Hypothalamus (tissue), 51 donors: Measurements from ENCODE around the gene FRAS1.
"Not testable (repeated sequence)": the region's sequence is repeated elsewhere in the genome, so short reads cannot be mapped to it uniquely, and the experiment has no call there.

Experiments used
- DNase-seq, 51 donors: peaks; one replicate each; lab custom pipeline; 2025; lab: John Stamatoyannopoulos, UW

Gene FRAS1

DNA sequence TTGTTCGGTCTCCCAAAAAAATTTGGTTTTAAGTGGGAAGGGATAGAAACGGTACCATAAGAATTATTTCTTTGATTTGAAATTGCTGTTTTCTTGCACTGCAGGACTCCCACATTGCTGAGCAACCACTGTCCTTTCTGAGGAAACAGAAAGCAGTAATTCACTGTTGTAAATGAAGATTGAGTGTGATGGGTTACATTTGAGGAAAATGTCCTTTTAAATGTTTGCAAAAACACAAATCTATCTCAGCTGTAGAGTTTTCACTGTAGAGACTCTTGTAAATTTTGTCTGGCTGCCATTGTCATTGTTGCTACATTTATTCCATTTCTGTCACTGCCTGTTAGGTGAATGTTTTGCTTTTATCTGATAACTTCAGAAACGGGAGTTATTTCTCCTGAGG lies 105.2 kb downstream of the FRAS1 start:
- DNase-seq = no peak

DNA sequence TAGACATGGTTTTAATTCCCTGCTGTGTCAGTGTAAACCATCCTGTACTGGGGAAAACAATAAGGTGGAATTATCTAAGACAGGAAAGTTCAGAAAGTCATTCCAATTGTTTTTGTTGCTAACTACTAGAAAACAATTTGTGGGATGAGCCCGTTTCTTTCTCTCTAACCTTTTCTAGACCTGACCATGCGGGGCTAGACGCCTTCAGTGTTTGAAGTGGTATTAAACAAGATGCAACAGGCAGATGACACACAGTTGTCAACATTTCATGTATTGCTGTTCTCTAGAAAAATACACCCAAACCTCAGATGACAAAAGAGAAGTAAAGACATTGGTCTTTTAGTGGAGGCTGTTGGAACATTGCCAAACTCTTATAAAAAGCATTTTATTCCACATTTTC lies 105.7 kb downstream of the FRAS1 start:
- no peak for DNase-seq

DNA sequence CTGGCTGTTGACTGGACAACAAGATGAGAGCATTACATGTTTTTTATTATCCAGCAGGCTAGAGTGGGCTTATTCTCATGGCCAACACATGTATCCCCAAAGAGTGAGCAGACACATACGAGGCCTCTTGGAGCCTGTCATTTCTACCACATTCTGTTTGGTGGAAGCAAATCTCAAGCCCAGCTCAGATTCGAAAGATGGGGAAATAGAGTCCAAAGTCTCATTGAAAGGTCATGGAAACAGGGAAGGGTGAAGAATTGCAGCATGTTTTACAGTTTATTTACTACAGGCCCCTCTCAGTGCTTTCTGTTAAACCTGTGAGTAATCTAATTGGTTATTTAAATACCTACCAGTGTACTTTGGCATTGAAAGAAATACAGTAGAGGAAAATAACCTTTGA lies 108.6 kb downstream of the FRAS1 start:
- DNase-seq = no peak

DNA sequence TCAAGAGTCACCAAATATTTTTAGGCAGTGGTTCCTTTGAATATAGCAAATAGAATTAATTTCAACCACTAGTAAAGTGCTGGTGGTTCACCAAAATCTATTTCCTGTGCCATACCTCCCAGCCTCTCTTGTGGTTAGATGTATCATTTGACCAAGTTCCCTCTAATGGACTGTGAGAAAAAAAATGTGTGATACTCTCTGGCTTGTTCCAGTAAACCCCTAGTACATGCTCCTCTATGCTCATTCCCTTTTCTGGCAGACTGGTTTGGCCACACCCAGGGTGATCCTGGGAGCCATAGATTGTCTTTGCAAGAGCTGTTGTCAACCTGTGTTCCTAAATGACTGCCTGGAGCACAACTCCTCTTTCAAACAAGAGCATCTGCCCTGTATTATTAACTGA lies 109.5 kb downstream of the FRAS1 start:
- no peak for DNase-seq

DNA sequence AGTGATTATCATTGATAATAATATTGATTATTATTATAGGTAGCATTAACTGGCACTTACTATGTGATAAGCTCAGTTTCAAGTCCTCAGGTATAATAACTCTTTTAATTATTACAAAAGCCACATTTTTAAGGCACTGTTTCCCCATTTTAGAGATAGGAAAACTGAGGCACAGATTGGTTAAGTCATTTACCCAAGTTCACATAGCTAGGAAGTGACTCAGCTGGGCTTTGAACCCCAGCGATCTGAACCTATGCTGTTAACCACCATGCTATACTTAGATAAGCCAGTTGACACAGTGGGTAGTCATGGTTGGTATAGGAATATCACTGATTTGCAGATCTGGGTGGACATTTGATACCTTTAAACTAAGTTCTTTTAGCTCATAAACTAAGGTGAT lies 110.4 kb downstream of the FRAS1 start:
- no peak for DNase-seq

DNA sequence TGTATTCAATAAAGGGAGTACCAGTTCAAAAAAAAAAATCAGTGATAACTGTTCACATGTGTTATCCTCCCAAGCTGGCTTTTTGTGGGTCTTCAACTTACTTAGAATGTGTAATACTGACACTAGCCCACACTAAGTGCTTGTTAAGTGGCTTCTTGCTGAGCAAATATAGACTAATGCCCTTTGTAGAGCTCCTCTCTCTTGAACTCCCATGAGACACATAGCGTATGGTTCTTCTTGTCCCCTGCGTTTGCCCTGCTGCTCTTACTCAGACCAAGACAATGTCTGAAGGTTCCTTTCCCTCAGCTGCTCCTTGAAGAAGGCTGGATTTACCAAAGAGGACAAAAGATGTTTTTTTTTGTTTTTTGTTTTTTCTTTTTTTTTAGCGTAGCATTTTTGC lies 110.9 kb downstream of the FRAS1 start:
- no peak for DNase-seq

DNA sequence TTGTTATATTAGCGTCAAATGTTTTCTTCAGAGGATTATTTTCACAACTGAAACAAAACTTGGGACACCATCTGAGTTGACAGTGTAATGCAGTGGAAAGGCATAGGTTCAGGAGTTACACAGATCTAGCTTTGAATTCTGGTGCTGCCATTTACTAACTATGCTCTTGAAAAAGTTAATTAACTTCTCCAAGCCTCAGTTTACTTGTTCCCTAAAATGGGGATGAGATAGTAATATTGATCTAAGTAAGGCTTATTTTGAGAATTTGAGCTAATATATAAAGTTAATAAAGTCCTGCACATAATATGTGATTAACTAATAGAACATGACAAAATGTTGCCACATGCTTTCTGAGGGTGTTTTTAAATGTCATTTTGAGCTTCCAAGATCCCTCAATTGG lies 112.6 kb downstream of the FRAS1 start:
- no peak for DNase-seq

DNA sequence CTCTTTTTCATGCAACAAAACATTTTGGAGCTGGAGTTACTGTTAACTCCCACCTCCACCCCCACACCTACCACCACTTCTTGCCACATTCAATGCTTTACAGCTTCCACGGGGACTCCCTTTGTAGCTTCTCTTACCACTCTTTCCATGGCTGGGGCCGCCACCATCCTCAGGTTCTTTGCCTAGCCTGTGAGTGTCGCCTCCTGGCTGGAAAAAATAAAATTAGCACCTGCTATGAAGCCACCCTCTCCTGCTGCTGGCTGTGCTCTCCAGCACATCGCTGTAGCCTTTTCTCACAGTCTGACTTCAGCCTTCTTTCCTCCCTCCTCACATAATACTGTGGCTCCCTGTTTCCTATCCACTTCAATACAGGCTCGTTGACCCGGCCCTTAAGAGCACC lies 114.4 kb downstream of the FRAS1 start:
- DNase-seq = no peak

DNA sequence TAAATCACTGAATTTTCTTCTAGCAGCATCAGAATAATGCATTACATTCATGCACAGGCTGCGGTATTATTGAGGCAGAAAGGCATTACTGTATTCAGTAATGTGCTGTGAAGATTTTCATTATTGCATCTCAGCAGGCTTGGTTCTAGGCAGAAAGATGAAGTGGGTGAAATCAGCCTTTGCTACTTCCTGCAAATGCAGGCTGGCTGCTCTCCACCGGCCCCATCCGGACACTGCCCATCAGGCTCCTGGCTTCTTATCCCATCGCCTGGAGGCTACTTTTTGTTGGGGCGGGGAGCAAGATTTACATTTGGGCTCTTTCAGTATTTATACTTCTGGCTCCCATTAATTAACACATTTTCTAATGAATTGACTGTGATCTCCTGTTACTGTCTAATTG lies 117.8 kb downstream of the FRAS1 start:
- no peak for DNase-seq

DNA sequence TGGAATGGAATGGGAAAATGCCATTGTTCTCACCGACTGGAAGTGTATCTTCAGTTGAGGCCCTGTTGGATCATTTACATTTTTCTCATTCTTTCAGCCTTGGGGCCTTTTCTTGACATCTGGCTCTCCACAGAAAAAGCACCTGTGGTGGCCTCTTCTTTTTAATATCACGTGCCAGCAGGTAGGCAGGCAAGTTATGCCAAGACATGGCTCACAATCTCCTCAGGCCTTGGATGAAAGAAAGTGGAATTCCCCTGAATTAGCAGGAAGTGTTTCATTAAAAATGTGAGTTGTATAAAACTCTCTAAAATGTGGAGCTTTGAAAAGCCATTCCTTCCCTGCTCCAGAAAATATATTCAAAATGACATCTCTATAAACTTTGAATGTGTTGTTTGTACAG lies 122.1 kb downstream of the FRAS1 start:
- no peak for DNase-seq

DNA sequence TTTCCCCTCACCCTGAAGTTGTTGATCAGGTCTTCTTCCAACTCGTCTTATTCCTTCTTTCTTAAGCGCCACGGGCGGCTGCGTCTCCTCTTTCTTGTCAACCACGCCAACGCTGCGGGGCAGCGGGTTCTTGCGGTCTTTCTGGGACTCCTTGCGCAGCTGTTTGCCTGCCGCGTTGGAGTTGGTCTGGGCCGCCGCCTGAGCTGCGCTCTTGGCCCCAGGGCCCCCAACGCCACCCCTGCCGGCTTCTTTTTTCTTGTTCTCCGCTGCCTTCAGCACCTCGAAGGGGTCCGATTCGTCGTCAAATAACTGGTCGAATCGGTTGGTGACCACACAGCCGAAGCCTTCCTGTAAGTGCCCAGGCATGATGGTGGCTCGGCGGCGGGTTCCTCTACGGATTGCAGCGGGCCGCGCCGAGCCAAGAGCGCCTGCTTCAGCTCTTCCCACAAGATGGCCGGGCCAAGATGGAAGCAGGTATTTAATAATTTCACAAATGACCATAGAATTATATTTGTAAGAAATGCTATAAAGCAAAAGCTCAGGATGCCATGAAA lies 124.6 kb downstream of the FRAS1 start:
- DNase-seq = not testable (repeated sequence)

DNA sequence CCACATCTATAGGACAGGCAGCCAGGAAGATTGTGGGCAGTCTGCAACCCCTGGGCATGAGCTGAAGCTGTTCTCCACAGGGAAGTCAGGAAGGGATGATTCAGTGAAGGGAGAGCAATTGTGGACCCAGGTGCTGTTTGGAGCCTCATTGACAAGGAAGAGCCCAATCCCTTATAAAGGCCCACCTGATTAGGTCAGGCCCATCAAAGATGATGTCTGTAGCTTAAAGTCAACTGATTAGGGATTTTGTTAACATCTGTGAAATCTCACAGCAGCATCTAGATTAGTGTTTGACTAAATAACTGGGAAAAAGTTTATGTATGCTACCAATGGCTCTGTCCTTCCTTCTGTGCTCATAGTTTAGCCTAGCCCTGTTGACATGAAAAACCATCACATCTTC lies 127.5 kb downstream of the FRAS1 start:
- DNase-seq = no peak

DNA sequence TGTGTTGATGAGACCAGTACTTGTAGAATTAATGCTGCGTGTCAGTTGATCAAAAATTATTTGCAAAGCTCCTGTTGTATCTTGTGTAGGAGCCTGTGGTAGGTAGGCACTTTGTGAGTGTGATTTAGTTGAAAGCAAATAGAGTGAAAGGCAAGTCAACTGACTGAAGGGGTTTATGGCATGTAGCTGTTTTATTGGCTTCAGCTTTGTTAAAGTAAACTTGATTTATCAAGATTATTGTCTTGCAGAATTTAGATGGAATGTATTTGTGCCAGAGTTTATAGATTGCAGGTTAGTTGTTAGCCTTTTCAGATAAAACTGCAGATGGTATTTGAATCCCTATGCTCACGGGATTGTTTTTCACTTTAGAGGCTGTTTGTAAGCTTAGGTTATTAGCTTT lies 128.0 kb downstream of the FRAS1 start:
- no peak for DNase-seq

DNA sequence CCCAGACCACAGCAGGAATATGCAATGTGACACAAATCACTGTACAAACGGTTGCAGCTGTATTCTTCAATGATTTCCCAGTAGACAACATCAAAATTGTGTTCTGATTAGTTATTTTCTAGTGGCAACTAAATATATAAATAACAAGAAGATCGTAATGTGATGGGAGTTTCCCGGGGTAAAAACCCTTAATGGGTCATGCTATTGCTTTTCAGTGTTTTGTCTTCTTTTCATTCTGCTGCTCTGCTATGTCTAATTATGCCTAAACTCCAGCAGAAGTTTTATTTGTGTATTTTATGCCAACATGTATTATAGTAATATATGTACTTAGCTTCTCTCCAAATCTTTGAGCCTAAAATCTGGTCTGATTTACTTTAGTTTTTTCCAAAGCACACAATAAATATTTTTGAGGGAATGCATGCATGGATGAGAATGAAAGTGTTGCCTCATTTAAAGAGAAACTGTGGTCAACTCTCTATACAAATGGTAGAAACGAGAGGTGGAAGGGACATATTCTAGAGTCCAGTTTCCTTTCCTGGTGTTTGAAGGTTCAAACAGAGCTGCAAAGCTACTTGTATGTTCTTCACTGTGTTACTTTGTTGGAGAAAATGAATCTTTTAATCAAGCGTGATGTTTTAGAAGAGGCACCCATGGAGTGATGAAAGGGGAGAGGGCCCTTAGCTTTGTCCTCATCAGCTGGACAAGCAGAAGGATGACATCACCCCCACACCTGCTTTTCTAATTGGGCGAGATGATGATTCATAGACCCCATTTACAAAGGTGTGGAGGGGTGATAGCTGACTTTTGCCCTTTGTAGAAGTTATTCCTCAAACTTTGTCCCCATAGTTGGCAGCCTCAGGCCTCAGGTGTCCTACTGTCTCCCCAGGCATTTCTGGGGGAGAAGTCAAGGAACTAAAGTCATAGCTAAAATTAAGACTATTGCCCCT lies 129.7 kb downstream of the FRAS1 start:
- DNase-seq = no peak

DNA sequence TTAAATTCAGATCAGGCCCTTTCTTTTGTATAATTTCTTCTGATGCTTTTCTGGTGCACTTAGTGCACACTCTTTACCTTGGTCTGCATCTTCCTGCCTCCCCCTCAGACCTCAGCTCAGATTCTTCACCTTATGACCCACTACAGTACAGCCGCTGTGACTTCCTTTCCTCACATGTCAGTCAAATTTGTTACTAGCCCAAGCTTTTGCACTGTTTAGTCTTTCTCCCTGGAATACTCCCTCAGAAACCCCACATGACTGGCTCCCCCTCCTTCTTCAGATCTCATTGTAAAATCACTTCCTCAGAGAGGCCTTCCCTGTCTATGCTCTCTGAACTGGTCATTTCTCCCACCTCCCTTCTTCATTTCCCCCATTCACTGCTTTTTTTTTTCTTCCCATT lies 132.9 kb downstream of the FRAS1 start:
- no peak for DNase-seq

DNA sequence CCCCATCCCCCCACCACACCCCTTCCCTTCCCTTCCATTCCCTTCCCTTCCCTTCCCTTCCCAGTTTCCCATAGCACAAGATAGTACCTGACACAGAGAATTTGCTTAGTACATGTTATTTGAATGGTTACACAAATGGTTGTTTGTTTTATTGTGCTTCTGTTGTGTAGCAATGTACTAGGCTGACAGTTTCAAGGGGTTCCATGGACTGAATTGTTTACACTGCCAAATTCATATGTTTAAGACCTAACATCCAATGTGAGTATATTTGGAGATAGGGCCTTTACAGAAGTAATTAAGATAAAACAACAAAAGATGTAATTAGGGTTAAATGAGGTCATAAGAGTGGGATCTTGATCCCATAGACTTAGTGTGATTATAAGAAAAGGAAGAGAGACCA lies 133.5 kb downstream of the FRAS1 start:
- DNase-seq = no peak

DNA sequence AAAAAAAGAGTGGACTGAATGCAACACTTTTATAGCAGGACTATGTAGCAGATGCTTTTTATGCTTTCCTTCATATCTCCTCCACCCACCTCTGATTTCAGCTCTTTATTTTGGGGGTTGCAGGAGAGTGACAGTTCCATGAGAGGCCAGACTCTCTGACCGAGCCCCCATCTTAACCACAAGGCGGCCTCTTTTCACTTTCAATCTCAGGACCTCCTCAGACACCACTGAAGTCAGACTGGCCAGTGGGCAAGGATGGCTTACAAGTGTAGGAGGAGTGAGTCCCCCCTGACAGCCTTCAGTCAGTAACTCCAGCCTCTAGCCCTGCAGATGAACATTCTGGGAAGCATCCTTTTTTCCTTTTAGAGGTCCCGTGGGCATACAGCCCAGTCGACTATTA lies 140.8 kb downstream of the FRAS1 start:
- DNase-seq = no peak

DNA sequence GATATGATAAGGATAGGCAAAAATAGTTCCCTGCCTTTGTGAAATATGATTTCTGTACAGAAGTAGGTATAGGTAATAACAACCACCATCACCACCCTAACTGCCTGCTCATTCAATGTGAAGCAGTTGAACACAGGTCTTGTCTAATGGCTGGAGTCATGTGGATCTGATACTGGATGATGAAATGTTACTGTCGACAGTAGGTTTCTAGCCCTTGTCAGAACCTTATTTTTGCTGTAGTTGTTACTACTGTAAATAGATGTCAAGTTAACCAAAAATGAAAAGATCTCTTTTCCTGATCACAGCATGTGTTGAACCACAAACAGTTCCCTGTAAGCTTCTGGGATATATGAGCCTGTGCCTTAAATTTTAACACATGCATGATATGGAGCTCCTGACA lies 142.9 kb downstream of the FRAS1 start:
- no peak for DNase-seq

DNA sequence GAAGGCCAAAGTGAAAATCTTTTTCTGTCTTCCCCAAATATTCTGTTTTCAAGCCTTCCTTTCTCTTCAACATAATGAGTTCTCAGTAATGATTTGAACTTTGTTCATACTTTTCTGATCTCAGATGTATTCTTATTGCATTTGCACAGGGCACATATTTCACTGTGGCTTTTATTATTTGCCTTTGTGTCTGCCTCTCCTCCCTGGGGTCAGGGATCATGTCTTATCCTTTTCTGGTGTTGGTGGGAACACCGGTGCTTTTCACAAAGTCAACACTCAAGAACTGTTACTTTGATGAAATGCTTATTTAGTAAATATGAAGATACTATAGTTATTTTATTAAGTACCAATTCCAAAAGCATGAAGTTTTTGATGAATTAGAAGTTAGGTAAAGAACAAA lies 143.8 kb downstream of the FRAS1 start:
- no peak for DNase-seq

DNA sequence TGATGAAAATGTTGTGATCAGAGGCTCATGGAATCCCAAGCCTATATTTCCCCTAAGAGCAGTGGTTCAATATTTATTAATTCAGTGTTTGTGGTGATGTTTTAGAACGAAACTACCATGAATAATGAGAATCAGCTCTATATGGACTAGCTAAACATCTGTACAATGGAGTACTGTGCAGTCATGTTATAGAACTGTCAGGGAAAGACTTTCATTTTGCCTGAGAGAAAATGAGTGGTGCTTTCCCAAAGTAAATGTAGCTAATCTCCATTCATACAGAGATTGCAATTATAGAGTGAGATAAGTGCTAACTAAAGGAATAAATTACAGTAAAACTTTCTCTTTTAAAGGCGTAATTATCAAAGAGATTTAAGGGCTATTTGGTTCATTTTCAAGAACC lies 147.1 kb downstream of the FRAS1 start:
- no peak for DNase-seq

DNA sequence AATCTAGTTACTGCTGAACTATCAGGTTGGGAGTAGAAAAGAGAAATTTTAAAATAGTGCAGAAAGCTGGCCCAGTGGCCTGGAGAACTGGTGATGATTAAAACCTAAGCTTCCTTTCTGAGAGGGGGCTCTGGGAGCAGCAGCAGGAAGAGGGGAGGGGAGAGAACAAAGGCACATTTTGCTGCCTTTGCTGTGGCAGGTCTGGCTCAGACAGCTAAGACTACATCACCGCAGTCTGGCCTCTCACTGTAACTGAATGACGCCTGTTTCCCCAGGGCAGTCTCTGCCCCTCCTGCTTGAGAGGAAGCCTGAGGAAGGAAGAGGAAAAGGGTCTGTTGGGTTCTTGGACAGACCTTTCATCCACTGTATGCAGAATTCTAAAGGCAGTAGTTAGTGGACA lies 148.5 kb downstream of the FRAS1 start:
- DNase-seq = no peak

DNA sequence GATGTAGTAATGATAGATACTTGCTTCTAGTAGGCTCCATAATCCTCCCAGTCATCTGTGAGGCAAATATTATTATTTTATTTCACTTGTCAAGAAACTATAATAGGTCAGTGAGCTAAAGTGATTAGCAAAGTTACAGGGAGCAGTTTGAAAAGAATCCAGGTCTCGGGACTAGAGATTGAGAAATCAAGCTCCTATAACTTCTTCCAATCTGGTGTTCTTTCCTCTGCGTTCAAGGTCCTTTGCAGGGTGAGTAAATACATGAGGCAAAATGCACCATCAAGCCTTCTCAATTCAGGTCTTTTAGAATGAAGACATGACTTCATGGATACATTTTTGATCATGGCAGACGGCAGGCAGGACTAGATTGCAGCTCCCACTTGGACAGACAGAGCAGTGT lies 150.4 kb downstream of the FRAS1 start:
- no peak for DNase-seq

DNA sequence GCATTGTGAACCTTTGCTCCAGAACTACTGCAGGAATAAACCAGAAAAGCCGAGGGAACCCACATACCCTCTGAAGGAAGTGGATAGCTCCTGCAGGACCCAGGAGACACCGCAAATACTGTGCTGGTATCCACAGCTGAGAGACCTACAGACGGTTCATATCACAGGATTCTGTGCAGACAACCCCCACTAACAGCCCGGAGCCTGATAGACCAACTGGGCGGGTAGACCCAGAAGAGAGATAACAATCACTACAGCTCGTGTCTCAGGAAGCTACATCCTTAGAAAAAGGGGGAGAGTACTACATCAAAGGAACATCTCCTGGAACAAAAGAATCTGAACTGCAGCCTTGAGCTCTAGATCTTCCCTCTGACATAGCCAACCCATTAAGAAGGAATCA lies 150.8 kb downstream of the FRAS1 start:
- no peak for DNase-seq
